WERI-Rb-1 (cell line): ENCODE measurements around the gene STK32C.

Experiments used
- DNase-seq: peaks from one replicate; pipeline ENCODE4 v3.0.0-alpha.2; 2020
- H3K27ac ChIP-seq: fragments of 250-450 bp; sonication (Bioruptor Pico); 2 replicates; pipeline ENCODE4 v1.5.1; 2020; ENCODE audit warnings: mild to moderate bottlenecking, moderate library complexity
- H3K27me3 ChIP-seq: fragments of 250-450 bp; sonication (Bioruptor Pico); 2 replicates; pipeline ENCODE4 v1.5.1; 2021; ENCODE audit warnings: mild to moderate bottlenecking, low read depth, moderate library complexity; ENCODE audit not compliant: insufficient read depth, severe bottlenecking
- H3K36me3 ChIP-seq: fragments of 250-450 bp; sonication (Bioruptor Pico); 2 replicates; pipeline ENCODE4 v1.5.1; 2020; ENCODE audit warnings: mild to moderate bottlenecking, moderate library complexity
- H3K4me3 ChIP-seq: 2 replicates; pipeline ENCODE4 v1.5.1; 2011; ENCODE audit warnings: low read depth, mild to moderate bottlenecking, control low read depth, low read length
- H3K9me3 ChIP-seq: fragments of 250-450 bp; sonication (Bioruptor Pico); 2 replicates; pipeline ENCODE4 v1.5.1; 2021; ENCODE audit warnings: mild to moderate bottlenecking, moderate library complexity; ENCODE audit not compliant: severe bottlenecking
- CTCF ChIP-seq: IDR thresholded peaks from 2 replicates; pipeline ENCODE4 v1.5.1; 2011; ENCODE audit warnings: low read depth, mild to moderate bottlenecking, control low read depth, inconsistent platforms, low read length

Gene STK32C

GRCh38 chr10:132304756-132305509 lies 2.8 kb downstream of the STK32C start:
- H3K4me3 ChIP-seq = no peak overlapping the region
- DNase-seq = no peak
- no peaks in the 10 kb centered on the region for H3K36me3 ChIP-seq
- no peak overlapping the region for H3K27ac ChIP-seq
- H3K9me3 ChIP-seq = no peaks in the 10 kb centered on the region
- TF ChIP-seq CTCF = no peak
- H3K27me3 ChIP-seq = peaks cover 4% of the 10 kb centered on the region

GRCh38 chr10:132303361-132304115 lies 4.2 kb downstream of the STK32C start:
- Histone ChIP-seq H3K4me3 (no peak overlapping the region), H3K9me3 (no peaks in the 10 kb centered on the region), H3K27ac (no peak overlapping the region), H3K36me3 (no peaks in the 10 kb centered on the region), H3K27me3 (peaks cover 4% of the 10 kb centered on the region)
- DNase-seq = no peak
- TF ChIP-seq CTCF = no peak

- no peak for TF ChIP-seq CTCF
- Histone ChIP-seq H3K27ac (no peak overlapping the region), H3K27me3 (peaks cover 4% of the 10 kb centered on the region), H3K9me3 (no peaks in the 10 kb centered on the region), H3K36me3 (no peaks in the 10 kb centered on the region), H3K4me3 (no peak overlapping the region)
- DNase-seq = no peak
Observed at GRCh38 chr10:132302421-132303310, 5.1 kb downstream of the STK32C start.

- no peaks in the 10 kb centered on the region for H3K9me3 ChIP-seq
- TF ChIP-seq CTCF = no peak
- H3K36me3 ChIP-seq = no peaks in the 10 kb centered on the region
- H3K4me3 ChIP-seq = no peak overlapping the region
- peaks cover 4% of the 10 kb centered on the region for H3K27me3 ChIP-seq
- DNase-seq = no peak
- no peak overlapping the region for H3K27ac ChIP-seq
Observed at GRCh38 chr10:132301371-132302330, 6.1 kb downstream of the STK32C start.

- Histone ChIP-seq H3K9me3 (no peaks in the 10 kb centered on the region), H3K27me3 (no peaks in the 10 kb centered on the region), H3K27ac (no peak overlapping the region), H3K4me3 (no peak overlapping the region), H3K36me3 (no peaks in the 10 kb centered on the region)
- no peak for DNase-seq
- no peak for TF ChIP-seq CTCF
Observed at GRCh38 chr10:132300582-132300981, 7.2 kb downstream of the STK32C start.
